ENCODE data around the gene SCP2. TPM values are rescaled to one million over a fixed set of nuclear protein-coding genes. Genes with fewer than 3 reads are reported as not detected.
"Not testable (repeated sequence)": the region's sequence is repeated elsewhere in the genome, so short reads cannot be mapped to it uniquely, and the experiment has no call there.

The SCP2 gene
- total and polyA plus RNA-seq, 9 donors, result 58.4 to 161 (median 105) TPM

DNA sequence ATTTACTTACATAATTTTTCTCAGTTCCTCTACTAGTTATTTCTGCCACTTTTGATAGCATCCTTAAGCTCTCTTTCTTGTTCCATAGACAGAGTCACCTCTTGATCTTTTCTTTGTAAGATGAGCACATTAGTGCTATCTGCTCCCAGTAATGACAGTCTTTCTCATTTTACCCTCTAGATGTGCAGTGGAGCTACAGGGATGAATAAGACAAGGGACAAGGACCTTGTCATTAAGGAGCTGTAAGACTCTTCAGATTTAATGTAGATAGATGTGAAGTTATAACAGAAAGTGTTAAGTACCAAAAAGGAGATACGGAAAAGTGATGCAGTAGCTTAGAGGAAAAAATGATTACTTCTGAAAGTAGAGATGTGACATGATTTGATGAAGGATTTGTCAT lies 20.4 kb downstream of the SCP2 start:
- no peak for TF ChIP-seq CTCF (IDR thresholded peaks at IDR 0.05)
- TF ChIP-seq POLR2A (IDR thresholded peaks at IDR 0.05), result no peak
- TF ChIP-seq EP300 (IDR thresholded peaks at IDR 0.05), result no peak
- DNase-seq, result no peak
- Histone ChIP-seq H3K4me3 (no peak overlapping the region), H3K27me3 (no peaks in the 10 kb centered on the region), H3K27ac (no peak overlapping the region), H3K36me3 (no peaks in the 10 kb centered on the region), H3K4me1 (ENCODE audit: insufficient read depth) (no peaks in the 10 kb centered on the region), H3K9me3 (no peaks in the 10 kb centered on the region)
- WGBS, 3 donors, result 80 to 90% (median 90%) methylated on average over 1 of the region's 1 CpG
- intact Hi-C loops (cut with DNase I), result no loop called here

DNA sequence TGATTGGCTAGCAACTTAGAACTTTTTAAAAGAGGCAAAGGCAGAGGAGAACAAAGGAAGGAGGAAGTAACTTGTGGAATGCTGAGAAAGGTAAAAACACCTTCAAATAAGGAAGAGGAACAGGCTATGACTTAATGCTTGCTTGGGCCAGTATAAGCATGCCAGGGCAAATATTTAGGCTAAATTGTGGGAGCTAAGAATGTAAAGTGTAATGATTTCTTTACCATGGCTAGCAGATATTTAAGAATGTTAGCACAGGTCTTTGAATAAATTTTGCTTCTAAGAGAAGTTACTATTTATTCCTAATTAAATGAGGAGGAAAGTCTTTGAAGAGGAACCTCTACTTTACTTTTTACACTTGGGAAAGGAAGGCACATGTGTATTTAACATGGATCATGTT lies 22.5 kb downstream of the SCP2 start:
- H3K27ac ChIP-seq; H3K4me3 ChIP-seq; H3K36me3 ChIP-seq; intact Hi-C loops (cut with DNase I); H3K27me3 ChIP-seq; H3K4me1 ChIP-seq (ENCODE audit: insufficient read depth); H3K9me3 ChIP-seq; DNase-seq: not testable (repeated sequence)

- DNase-seq, result no peak
- no peak overlapping the region for H3K4me3 ChIP-seq
- TF ChIP-seq POLR2A (IDR thresholded peaks at IDR 0.05) (no peak), CTCF (IDR thresholded peaks at IDR 0.05) (no peak), EP300 (IDR thresholded peaks at IDR 0.05) (no peak)
- no peak overlapping the region for H3K27ac ChIP-seq
- H3K27me3 ChIP-seq, result no peaks in the 10 kb centered on the region
- no peaks in the 10 kb centered on the region for H3K36me3 ChIP-seq
- WGBS, 3 donors, result 94 to 96% (median 96%) methylated on average over 2 of the region's 2 CpGs
- H3K9me3 ChIP-seq, result no peaks in the 10 kb centered on the region
- intact Hi-C loops (cut with DNase I), result no loop called here
- H3K4me1 ChIP-seq (ENCODE audit: insufficient read depth), result no peaks in the 10 kb centered on the region
These were observed 25.0 kb downstream of the SCP2 start for GRCh38 chr1:52952112-52952511.

- no peak overlapping the region for H3K27ac ChIP-seq
- H3K4me3 ChIP-seq, result no peak overlapping the region
- no peaks in the 10 kb centered on the region for H3K36me3 ChIP-seq
- no peak for DNase-seq
- WGBS, 3 donors, result 28 to 47% (median 37%) methylated on average over 6 of the region's 6 CpGs
- no peaks in the 10 kb centered on the region for H3K4me1 ChIP-seq (ENCODE audit: insufficient read depth)
- intact Hi-C loops (cut with DNase I), result no loop called here
- no peaks in the 10 kb centered on the region for H3K9me3 ChIP-seq
- H3K27me3 ChIP-seq, result no peaks in the 10 kb centered on the region
- TF ChIP-seq EP300 (IDR thresholded peaks at IDR 0.05) (no peak), POLR2A (IDR thresholded peaks at IDR 0.05) (no peak), CTCF (IDR thresholded peaks at IDR 0.05) (no peak)
These were observed 28.3 kb downstream of the SCP2 start for GRCh38 chr1:52955129-52955970.

DNA sequence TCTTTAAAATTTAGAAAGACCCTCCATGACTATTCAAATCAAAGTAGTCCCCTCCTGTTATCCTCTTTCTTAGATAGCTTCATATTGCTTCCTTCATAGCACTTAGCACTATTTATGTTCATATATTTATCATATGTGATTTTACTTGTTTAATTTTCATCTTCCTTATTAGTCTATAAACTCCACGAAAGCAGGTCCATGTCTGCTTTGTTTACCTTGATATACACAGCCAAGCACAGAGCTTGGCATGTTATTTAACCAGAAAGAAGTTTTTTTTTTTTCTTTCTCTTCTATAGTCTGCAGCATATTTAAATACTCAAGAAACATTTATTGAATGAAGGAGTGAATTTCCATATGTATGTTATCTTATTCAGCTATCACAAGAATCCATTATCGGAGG lies 36.0 kb downstream of the SCP2 start:
- no peaks in the 10 kb centered on the region for H3K4me1 ChIP-seq (ENCODE audit: insufficient read depth)
- no peaks in the 10 kb centered on the region for H3K9me3 ChIP-seq
- no peak for TF ChIP-seq CTCF (IDR thresholded peaks at IDR 0.05)
- no peak for TF ChIP-seq POLR2A (IDR thresholded peaks at IDR 0.05)
- TF ChIP-seq EP300 (IDR thresholded peaks at IDR 0.05), result no peak
- H3K27me3 ChIP-seq, result no peaks in the 10 kb centered on the region
- intact Hi-C loops (cut with DNase I), result no loop called here
- no peaks in the 10 kb centered on the region for H3K36me3 ChIP-seq
- WGBS, 3 donors, result 80 to 86% (median 81%) methylated on average over 2 of the region's 2 CpGs
- no peak overlapping the region for H3K27ac ChIP-seq
- no peak for DNase-seq
- no peak overlapping the region for H3K4me3 ChIP-seq
